Esophagus squamous epithelium (tissue), 4 donors: ENCODE data around the gene AADACL4.

Source experiments
- CTCF ChIP-seq, 6 experiments: fragments of 450-650 bp in 4 of 6; fragments of 200-600 bp in 2 of 6; sonication (generic) in 2 of 6; IDR thresholded peaks; one replicate each; pipeline ENCODE4 v1.5.1; 2016 to 2019; ENCODE audit warnings: antibody characterized with exemption in 6 of 6, mild to moderate bottlenecking in 4 of 6, moderate library complexity in 4 of 6
- POLR2A ChIP-seq, 4 donors: fragments of 450-650 bp; IDR thresholded peaks; one replicate each; pipeline ENCODE4 v1.6.1; 2017; ENCODE audit warnings: antibody characterized with exemption in 4 of 4, mild to moderate bottlenecking in 4 of 4, moderate library complexity in 3 of 4

GRCh38 chr1:12615159-12615864 is 28.6 kb upstream of the AADACL4 start:
- TF ChIP-seq POLR2A (IDR thresholded peaks at IDR 0.05) (no peak), CTCF (IDR thresholded peaks at IDR 0.05) (no peak)
